ENCODE data around the gene PDCD7.
A peak's percentile ranks its signal among the peaks of the same experiment; 100 is the strongest.
"Not testable (repeated sequence)": the region's sequence is repeated elsewhere in the genome, so short reads cannot be mapped to it uniquely, and the experiment has no call there.

The PDCD7 gene

GRCh38 chr15:65133548-65134200 is at the start of gene PDCD7:
TSS of gene PDCD7 (minus strand) at chr15:65133808. CDS start at chr15:65133781, 27 bp downstream.
- peak; percentile 98 for DNase-seq

- no peak for DNase-seq
Observed at GRCh38 chr15:65182538-65182937, 48.9 kb upstream of the PDCD7 start.

GRCh38 chr15:65181582-65182353 is 48.2 kb upstream of the PDCD7 start:
- DNase-seq, result not testable (repeated sequence)

GRCh38 chr15:65180167-65180566 is 46.6 kb upstream of the PDCD7 start:
- no peak for DNase-seq

- no peak for DNase-seq
Observed at GRCh38 chr15:65177901-65178300, 44.3 kb upstream of the PDCD7 start.

- DNase-seq, result no peak
Observed at GRCh38 chr15:65176056-65176455, 42.4 kb upstream of the PDCD7 start.

GRCh38 chr15:65175511-65175910 is 41.9 kb upstream of the PDCD7 start:
- no peak for DNase-seq

- DNase-seq, result no peak
Observed at GRCh38 chr15:65174509-65174908, 40.9 kb upstream of the PDCD7 start.

- DNase-seq, result no peak
Observed at GRCh38 chr15:65172531-65172930, 38.9 kb upstream of the PDCD7 start.

- no peak for DNase-seq
Observed at GRCh38 chr15:65171428-65171827, 37.8 kb upstream of the PDCD7 start.

- no peak for DNase-seq
Observed at GRCh38 chr15:65165875-65166274, 32.3 kb upstream of the PDCD7 start.

GRCh38 chr15:65164139-65164538 is 30.5 kb upstream of the PDCD7 start:
- no peak for DNase-seq

GRCh38 chr15:65163041-65163440 is 29.4 kb upstream of the PDCD7 start:
- DNase-seq, result no peak

- DNase-seq, result no peak
Observed at GRCh38 chr15:65156692-65157091, 23.1 kb upstream of the PDCD7 start.

GRCh38 chr15:65154720-65155119 is 21.1 kb upstream of the PDCD7 start:
- DNase-seq, result no peak

GRCh38 chr15:65147902-65148301 is 14.3 kb upstream of the PDCD7 start:
- DNase-seq, result no peak

GRCh38 chr15:65146438-65146837 is 12.8 kb upstream of the PDCD7 start:
- DNase-seq, result no peak

GRCh38 chr15:65138631-65139030 is 5.0 kb upstream of the PDCD7 start:
- DNase-seq, result not testable (repeated sequence)

GRCh38 chr15:65137893-65138292 is 4.3 kb upstream of the PDCD7 start:
- DNase-seq, result not testable (repeated sequence)

- DNase-seq, result not testable (repeated sequence)
Observed at GRCh38 chr15:65137089-65137488, 3.5 kb upstream of the PDCD7 start.

- DNase-seq, result no peak
Observed at GRCh38 chr15:65134538-65134937, 930 bp upstream of the PDCD7 start.

- peak; percentile 55 for DNase-seq
Observed at GRCh38 chr15:65132878-65133547, 595 bp downstream of the PDCD7 start.

- DNase-seq, result peak; percentile 27
Observed at GRCh38 chr15:65130941-65131340, 2.7 kb downstream of the PDCD7 start.

GRCh38 chr15:65115542-65115941 is 18.1 kb downstream of the PDCD7 start:
- no peak for DNase-seq

Data from hematopoietic multipotent progenitor cell treated with erythropoietin and hydrocortisone succinate and interleukin-3 and kit ligand, for 6 days (in vitro differentiated cells).